Transverse colon (tissue), 4 donors: Measurements from ENCODE around the gene ACLY.

ENCODE experiments used
- POLR2A ChIP-seq: fragments of 450-650 bp; IDR thresholded peaks from one replicate; pipeline ENCODE4 v1.6.1; 2016; ENCODE audit warnings: antibody characterized with exemption, mild to moderate bottlenecking, moderate library complexity
- POLR2AphosphoS5 ChIP-seq, 3 donors: sonication (generic); formaldehyde crosslinking; IDR thresholded peaks; one replicate each; pipeline ENCODE4 v1.6.1; 2016; ENCODE audit warnings: antibody characterized with exemption in 3 of 3
- TF ChIP-seq, protein P1 (sequence below), 5 experiments: fragments of 200-600 bp in 3 of 5; fragments of 450-650 bp in 2 of 5; sonication (generic) in 3 of 5; IDR thresholded peaks; 1 replicate in 2 of 5; 2 replicates in 3 of 5; pipeline ENCODE4 v1.5.1; 2016 to 2017; ENCODE audit warnings: antibody characterized with exemption in 5 of 5, inconsistent platforms in 3 of 5, mild to moderate bottlenecking in 2 of 5, moderate library complexity in 1 of 5

DNA sequence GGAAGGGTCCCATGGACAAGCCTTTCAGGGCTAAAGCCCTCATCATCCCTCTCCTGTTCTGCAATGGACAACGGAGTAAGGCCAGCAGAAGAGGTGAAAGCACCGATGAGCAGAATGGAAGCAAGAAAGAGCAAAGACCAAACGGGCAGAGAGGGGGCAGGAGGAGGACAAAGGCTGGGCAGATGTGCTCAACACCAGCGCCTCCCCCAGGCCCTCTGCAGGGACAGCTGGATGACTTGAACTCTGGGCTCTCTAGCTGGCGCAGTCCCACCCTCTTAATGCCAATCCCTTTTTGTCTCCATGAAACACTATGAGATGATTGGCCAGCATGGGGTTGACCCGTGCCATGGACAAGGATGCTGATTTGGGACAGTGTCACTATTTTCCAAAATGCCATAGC, 22.0 kb downstream of the ACLY start:
- no peak for TF ChIP-seq POLR2A
- TF ChIP-seq, protein P1, sequence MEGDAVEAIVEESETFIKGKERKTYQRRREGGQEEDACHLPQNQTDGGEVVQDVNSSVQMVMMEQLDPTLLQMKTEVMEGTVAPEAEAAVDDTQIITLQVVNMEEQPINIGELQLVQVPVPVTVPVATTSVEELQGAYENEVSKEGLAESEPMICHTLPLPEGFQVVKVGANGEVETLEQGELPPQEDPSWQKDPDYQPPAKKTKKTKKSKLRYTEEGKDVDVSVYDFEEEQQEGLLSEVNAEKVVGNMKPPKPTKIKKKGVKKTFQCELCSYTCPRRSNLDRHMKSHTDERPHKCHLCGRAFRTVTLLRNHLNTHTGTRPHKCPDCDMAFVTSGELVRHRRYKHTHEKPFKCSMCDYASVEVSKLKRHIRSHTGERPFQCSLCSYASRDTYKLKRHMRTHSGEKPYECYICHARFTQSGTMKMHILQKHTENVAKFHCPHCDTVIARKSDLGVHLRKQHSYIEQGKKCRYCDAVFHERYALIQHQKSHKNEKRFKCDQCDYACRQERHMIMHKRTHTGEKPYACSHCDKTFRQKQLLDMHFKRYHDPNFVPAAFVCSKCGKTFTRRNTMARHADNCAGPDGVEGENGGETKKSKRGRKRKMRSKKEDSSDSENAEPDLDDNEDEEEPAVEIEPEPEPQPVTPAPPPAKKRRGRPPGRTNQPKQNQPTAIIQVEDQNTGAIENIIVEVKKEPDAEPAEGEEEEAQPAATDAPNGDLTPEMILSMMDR (IDR thresholded peaks at IDR 0.05), result no peak
- no peak for TF ChIP-seq POLR2AphosphoS5 (IDR thresholded peaks at IDR 0.05)
